Posterior cingulate gyrus (tissue), 11 donors: ENCODE measurements around the gene SLC26A1.

Experiments used
- DNase-seq, 10 donors: peaks; one replicate each; pipeline versions ENCODE4 v3.0.0 to v3.0.0-alpha.2; 2020 to 2021; ENCODE audit warnings: mixed read lengths in 3 of 10
- intact Hi-C: fragments of 100-400 bp; cut with DNase I; formaldehyde crosslinking; loops from one replicate; pipeline ENCODE4 v1.15.1; 2023

Gene SLC26A1

DNA sequence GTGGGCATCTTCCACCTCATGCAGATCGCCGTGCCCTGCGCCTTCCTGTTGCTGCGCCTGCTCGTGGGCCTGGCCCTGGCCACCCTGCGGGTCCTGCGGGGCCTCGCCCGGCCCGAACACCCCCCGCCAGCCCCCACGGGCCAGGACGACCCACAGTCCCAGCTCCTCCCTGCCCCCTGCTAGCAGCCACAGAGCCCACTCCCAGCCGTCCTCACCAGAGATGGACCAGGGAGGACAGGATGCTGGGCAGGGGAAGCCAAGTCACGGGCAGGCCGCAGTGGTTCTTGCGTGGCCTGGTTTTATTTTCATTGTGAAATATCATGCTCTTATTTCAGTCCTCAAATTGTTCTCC lies 34.9 kb downstream of the SLC26A1 start:
- intact Hi-C loops = no loop called here
- peak in 2 of 10 donors; percentile 21 to 59 for DNase-seq

DNA sequence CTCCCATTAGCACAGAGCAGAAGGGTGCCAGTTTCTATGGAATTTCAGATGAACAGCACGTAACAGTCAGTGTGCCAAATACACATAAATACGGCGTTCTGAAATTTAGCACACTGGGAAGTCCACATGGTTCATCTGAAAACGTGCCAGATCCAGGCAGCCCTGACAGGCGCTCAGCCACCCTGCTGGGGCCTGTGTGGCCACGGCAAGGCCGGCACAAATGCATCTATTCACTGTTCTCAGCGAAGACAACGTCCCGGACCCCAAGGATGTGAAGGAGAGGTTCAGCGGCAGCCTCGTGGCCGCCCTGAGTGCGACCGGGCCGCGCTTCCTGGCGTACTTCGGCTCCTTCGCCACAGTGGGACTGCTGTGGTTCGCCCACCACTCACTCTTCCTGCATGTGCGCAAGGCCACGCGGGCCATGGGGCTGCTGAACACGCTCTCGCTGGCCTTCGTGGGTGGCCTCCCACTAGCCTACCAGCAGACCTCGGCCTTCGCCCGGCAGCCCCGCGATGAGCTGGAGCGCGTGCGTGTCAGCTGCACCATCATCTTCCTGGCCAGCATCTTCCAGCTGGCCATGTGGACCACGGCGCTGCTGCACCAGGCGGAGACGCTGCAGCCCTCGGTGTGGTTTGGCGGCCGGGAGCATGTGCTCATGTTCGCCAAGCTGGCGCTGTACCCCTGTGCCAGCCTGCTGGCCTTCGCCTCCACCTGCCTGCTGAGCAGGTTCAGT lies 35.5 kb downstream of the SLC26A1 start:
- peak in 5 of 10 donors; percentile 27 to 86 (median 75) for DNase-seq
- intact Hi-C loops = no loop called here

DNA sequence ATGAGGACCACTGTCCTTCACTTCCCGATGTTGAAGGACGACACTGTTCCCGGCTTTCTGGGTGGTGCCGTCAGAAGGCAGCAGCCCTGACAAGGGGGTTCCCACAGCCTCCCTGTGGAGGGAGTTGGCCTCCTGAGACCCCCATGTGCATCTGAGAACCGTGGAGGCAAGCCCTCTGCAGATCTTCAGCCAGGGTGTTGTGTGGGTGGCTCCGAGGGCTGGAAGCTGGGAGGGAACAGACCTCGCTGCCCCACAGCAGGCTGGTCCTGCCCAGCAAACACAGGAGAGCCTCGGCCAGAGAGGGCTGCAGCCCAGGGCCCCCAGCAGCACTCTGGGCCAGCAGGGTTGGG lies 36.0 kb downstream of the SLC26A1 start:
- DNase-seq = peak in 2 of 10 donors; percentile 74 to 82
- intact Hi-C loops = no loop called here

GRCh38 chr4:956531-957230 lies 36.5 kb downstream of the SLC26A1 start:
- DNase-seq = peak in 2 of 10 donors; percentile 28 to 76

GRCh38 chr4:955931-956381 lies 37.2 kb downstream of the SLC26A1 start:
- peak in 2 of 10 donors; percentile 37 to 74 for DNase-seq
- intact Hi-C loops = no loop called here

More at GRCh38 chr4:956531-957230, 36.5 kb downstream of the SLC26A1 start:
- intact Hi-C loops = no loop called here

DNA sequence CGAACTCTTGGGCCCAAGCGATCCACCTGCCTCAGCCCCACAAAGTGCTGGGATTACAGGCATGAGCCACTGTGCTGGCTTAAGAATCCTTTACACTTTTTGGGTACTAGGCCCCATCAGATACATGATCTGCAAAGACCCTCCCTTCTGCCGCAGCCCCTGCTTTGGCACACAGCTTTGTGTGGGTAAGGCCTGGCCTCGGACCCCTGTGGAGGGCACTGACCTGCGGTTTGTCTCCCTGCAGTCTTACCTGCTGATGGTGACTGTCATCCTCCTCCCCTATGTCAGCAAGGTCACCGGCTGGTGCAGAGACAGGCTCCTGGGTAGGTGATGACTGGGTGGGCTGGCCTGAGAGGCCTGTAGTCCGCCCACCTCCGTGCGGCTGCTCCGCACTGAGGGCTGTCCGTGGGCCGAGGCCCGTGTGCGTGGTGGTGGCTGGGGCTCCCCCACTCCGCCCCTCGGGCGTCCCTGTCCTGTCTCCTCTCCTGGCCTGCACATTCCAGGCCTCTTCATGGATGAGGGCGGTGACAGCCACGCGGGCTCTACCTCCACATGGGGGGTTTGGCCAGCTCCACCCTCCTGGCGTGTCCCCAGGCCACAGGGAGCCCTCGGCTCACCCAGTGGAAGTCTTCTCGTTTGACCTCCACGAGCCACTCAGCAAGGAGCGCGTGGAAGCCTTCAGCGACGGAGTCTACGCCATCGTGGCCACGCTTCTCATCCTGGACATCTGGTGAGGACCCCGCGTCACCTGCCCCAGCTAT lies 37.9 kb downstream of the SLC26A1 start:
- peak in 5 of 10 donors; percentile 4 to 65 (median 59) for DNase-seq
- intact Hi-C loops = no loop called here

DNA sequence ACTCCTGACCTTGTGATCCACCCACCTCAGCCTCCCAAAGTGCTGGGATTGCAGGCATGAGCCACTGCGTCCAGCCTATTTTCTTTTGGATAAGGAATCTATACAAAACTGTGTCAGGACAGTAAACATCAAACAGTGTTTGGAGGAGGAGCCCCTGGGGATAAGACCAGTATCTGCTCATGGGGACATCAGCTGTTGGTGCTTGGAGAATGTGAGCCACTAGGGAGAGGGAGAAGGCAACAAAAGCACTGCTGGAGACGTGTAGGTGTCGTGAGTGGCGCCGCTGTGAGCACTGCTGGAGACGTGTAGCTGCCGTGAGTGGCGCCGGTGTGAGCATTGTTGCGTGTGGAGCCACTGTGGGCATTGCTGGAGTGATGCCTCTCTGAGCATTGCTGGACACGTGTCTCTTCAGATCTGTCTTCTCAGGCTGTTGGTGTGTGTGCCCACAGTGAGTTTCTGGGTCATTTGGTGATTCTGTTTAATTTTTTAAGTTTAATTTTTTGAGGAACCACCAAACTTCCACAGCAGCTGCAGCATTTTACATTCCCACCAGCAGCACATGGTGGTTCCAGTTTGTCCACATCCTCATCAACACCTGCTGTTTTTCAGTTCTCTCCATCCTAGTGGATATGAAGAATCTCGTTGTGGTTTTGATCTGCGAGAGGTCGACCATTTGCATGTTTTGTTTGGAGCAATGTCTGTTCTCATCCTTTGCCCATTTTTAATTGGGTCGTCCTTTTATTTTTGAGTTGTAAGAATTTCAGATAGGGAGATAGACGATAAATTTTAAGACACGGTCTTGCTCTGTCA lies 38.8 kb downstream of the SLC26A1 start:
- intact Hi-C loops = no loop called here
- DNase-seq = peak in 2 of 10 donors; percentile 23 to 47

- intact Hi-C loops = no loop called here
- DNase-seq = peak in 2 of 10 donors; percentile 25 to 47
These were observed 39.7 kb downstream of the SLC26A1 start for GRCh38 chr4:953574-953915.

DNA sequence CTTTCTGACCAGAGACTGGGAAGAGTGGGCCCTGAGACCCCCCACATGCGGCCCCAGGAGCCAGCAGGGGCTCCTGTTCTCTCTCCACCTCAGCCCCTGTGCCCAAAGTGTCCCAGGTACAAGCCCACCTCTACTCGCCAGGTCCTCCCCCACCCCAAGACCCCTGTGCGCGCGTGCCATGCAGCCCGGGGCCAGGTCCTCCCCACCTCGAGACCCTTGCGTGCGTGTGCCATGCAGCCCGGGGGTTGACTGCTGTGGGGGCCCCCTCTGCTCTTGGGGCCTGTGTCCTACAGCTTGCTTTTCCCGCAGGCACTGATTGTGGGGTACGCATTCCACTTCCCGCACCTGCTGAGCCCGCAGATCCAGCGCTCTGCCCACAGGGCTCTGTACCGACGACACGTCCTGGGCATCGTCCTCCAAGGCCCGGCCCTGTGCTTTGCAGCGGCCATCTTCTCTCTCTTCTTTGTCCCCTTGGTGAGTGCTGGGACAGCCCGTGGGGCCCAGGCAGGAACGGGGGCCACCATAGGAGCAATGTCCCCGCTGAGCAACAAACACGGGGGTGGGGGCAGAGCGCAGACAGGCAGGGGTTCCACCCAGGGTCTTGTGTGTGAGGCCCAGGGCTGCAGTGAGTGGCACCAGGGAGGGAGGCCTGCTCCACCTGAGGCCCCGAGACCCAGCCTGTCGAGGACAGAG lies 40.2 kb downstream of the SLC26A1 start:
- DNase-seq = peak in 2 of 10 donors; percentile 52 to 69
- intact Hi-C loops = no loop called here

DNA sequence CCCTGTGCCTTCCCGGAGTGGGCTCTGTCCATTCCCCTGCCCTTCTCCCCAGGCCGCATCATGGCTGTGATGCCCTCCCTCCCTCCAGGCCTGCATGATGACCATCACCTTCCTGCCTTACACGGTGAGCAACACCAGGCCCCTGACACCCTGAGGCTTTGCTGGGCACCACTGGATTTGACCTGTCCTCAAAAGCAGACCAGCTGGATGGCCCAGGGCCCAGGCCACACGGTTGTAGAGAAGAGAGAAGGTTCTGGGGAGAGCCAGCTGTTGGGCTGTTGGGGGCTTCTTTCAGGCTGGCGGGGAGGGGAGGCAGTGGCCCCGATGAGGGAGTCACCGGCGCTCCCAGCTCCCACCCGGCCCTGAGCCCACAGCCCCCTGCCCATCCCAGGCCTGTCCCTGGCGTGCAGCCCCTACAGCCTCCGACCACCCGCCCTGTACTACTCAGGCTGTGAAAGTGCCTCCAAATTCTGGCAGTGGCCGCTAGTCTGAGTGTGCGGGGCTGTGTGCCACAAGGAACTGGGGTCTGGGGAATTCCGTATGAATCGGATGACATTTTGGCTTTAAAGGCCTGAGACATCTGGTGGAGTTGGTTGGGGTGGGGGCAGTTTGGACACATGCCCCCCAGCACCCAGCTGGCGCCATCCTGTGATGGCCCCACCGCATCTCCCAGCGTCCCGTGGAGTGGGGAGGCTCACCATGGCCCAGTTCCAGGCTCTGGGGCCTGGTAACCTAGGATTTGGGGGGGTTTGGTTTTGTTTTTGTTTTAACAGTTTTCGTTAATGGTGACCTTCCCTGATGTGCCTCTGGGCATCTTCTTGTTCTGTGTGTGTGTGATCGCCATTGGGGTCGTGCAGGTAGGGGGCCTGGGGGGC lies 41.4 kb downstream of the SLC26A1 start:
- DNase-seq = peak in 3 of 10 donors; percentile 66 to 80 (median 67)
- intact Hi-C loops = no loop called here

DNA sequence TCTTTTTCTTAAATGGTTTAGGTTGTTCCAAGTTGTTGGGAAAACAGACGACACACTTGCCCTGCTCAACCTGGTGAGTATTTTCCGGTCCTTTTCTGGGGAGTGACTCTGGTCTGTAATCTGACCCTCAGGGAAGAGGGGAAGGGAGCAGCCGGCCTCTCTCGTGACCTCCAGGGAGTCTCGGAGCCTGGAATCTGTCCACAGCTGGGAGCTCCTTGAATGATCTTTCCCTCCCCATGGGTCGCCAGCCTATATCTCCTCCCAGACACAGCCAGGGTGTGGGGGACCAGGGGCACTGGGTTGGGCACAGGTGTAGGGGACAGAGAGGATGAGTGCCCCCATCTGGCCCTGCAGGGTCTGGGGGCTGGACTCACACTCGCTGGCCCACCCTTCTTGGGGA lies 42.0 kb downstream of the SLC26A1 start:
- intact Hi-C loops = no loop called here
- peak in 3 of 10 donors; percentile 9 to 67 (median 47) for DNase-seq

DNA sequence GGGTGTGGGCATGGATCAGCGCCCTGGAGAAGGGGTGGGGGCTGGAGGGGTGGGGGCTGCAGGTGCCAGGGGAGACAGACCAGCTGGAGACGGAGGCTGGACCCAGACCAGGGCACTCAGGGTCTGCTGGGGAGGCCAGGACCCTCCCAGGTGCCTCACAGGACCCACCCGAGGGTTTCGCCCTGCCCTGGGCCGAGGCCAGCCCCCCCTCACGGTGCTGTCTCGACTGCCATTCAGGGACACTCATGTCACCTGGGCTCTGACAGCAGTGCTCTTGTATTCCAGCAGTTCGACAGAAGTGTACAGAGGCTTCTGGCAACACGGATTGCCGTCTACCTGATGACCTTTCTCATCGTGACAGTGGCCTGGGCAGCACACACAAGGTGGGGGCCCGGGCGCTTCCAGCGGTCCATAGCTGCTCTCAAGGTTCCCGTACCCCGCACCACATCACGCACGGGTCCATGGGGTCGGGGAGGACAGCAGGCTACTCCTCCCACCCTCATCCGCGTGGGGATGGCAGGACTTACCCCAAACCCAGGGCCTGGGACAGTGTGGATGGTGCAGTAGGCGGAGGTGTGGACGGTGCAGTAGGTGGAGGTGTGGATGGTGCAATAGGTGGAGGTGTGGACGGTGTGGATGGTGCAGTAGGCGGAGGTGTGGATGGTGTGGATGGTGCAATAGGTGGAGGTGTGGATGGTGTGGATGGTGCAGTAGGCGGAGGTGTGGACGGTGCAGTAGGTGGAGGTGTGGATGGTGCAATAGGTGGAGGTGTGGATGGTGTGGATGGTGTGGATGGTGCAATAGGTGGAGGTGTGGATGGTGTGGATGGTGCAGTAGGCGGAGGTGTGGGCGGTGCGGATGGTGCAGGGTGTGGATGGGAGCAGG lies 42.8 kb downstream of the SLC26A1 start:
- DNase-seq = peak in 3 of 10 donors; percentile 31 to 63 (median 62)
- intact Hi-C loops = no loop called here

GRCh38 chr4:949656-950055 lies 43.5 kb downstream of the SLC26A1 start:
- DNase-seq = peak in 4 of 10 donors; percentile 1 to 76 (median 42)
- intact Hi-C loops = no loop called here

- DNase-seq = peak in 2 of 10 donors; percentile 30 to 83
- intact Hi-C loops = no loop called here
These were observed 44.3 kb downstream of the SLC26A1 start for GRCh38 chr4:948936-949300.

DNA sequence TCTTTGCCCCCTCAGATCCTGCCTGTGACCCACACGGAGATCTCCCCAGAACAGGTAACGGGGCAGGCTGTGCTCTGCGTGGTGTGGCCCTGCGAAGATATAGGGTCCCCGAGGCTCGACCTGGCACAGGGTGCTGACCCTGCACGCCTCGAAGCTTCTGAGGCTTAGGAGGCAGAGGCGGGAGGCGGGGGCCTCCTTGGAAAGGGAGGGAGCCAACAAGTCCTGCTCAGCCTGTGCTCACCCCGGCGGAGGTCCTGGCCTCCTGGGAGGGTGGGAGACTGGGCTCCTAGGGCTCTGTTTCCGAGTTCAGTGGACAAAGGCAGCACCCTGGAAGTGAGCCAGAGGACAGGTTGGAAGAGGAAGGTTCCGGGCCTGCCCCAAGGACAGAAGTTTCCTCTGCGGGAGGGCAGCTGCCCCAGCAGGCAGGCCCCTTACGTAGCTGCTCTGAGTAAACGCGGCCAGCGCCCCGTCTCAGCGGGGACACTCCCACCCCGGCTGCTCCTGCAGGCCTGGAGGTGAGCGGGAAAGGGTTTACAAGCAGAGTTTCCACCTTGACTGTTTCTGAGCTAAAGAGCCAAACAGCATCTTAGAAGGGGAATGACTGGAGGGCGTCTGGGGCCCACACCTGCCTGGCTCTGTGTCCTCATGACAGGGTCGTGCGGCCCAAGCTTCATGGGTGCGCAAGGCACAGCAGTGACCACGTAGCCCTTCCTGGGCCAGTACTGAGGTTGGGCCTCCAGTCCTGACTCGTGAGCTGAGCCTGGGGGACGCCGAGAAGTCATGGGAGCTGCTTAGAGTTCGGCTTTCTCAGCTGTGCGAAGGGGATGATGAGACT lies 44.9 kb downstream of the SLC26A1 start:
- peak in 3 of 10 donors; percentile 67 to 78 (median 75) for DNase-seq

GRCh38 chr4:947491-947971 lies 45.7 kb downstream of the SLC26A1 start:
- DNase-seq = peak in 2 of 10 donors; percentile 41 to 71

More for the DNA sequence above, 44.9 kb downstream of the SLC26A1 start:
- intact Hi-C loops = no loop called here

More at GRCh38 chr4:947491-947971, 45.7 kb downstream of the SLC26A1 start:
- intact Hi-C loops = no loop called here
